ENCODE results near the gene ARHGEF28. TPM values are rescaled to one million over a fixed set of nuclear protein-coding genes. Genes with fewer than 3 reads are reported as not detected.
A peak's percentile ranks its signal among the peaks of the same experiment; 100 is the strongest.

Gene ARHGEF28
- total RNA-seq, 2 donors from 2014 or later, result 2.6 to 3.1 TPM

- intact Hi-C loops (cut with DNase I), result no loop called here
- ATAC-seq (no peak), DNase-seq (no peak)
These were observed 328.4 kb downstream of the ARHGEF28 start for GRCh38 chr5:73954381-73954780.

GRCh38 chr5:73955271-73955846 lies 329.4 kb downstream of the ARHGEF28 start:
- DNase-seq, result no peak
- intact Hi-C loops (cut with DNase I), result no loop called here
- no peak for ATAC-seq

GRCh38 chr5:73957397-73958001 lies 331.5 kb downstream of the ARHGEF28 start:
- ATAC-seq (no peak), DNase-seq (no peak)
- intact Hi-C loops (cut with DNase I), result no loop called here

- DNase-seq, result no peak
- ATAC-seq, result no peak
- intact Hi-C loops (cut with DNase I), result no loop called here
These were observed 332.0 kb downstream of the ARHGEF28 start for GRCh38 chr5:73958037-73958436.

GRCh38 chr5:73960023-73960422 lies 334.0 kb downstream of the ARHGEF28 start:
- ATAC-seq (no peak), DNase-seq (no peak)
- intact Hi-C loops (cut with DNase I), result no loop called here

GRCh38 chr5:73960426-73960825 lies 334.4 kb downstream of the ARHGEF28 start:
- ATAC-seq (no peak), DNase-seq (no peak)
- intact Hi-C loops (cut with DNase I), result no loop called here

GRCh38 chr5:73962801-73963425 lies 336.9 kb downstream of the ARHGEF28 start:
- DNase-seq (no peak), ATAC-seq (peak in 1 of 2 donors; percentile 21)
- intact Hi-C loops (cut with DNase I), result no loop called here

GRCh38 chr5:73964352-73964865 lies 338.4 kb downstream of the ARHGEF28 start:
- ATAC-seq (no peak), DNase-seq (no peak)
- intact Hi-C loops (cut with DNase I), result no loop called here

- DNase-seq (no peak), ATAC-seq (no peak)
- intact Hi-C loops (cut with DNase I), result no loop called here
These were observed 340.5 kb downstream of the ARHGEF28 start for GRCh38 chr5:73966451-73966850.

GRCh38 chr5:73967347-73967746 lies 341.4 kb downstream of the ARHGEF28 start:
- intact Hi-C loops (cut with DNase I), result no loop called here
- DNase-seq, result no peak
- no peak for ATAC-seq

- DNase-seq (no peak), ATAC-seq (no peak)
- intact Hi-C loops (cut with DNase I), result no loop called here
These were observed 342.2 kb downstream of the ARHGEF28 start for GRCh38 chr5:73968246-73968645.

- intact Hi-C loops (cut with DNase I), result no loop called here
- DNase-seq (no peak), ATAC-seq (no peak)
These were observed 342.7 kb downstream of the ARHGEF28 start for GRCh38 chr5:73968729-73969128.

GRCh38 chr5:73969195-73970036 lies 343.4 kb downstream of the ARHGEF28 start:
- no peak for DNase-seq
- intact Hi-C loops (cut with DNase I), result no loop called here
- ATAC-seq, result peak in 1 of 2 donors; percentile 30

GRCh38 chr5:73971326-73971725 lies 345.3 kb downstream of the ARHGEF28 start:
- ATAC-seq, result no peak
- intact Hi-C loops (cut with DNase I), result no loop called here

GRCh38 chr5:73973135-73973534 lies 347.1 kb downstream of the ARHGEF28 start:
- no peak for DNase-seq
- no peak for ATAC-seq
- intact Hi-C loops (cut with DNase I), result no loop called here

More at GRCh38 chr5:73971326-73971725, 345.3 kb downstream of the ARHGEF28 start:
- no peak for DNase-seq

GRCh38 chr5:73974871-73975360 lies 348.9 kb downstream of the ARHGEF28 start:
- intact Hi-C loops (cut with DNase I), result no loop called here
- ATAC-seq (peak; percentile 23 to 61), DNase-seq (no peak)

- no peak for ATAC-seq
- no peak for DNase-seq
- intact Hi-C loops (cut with DNase I), result no loop called here
These were observed 349.8 kb downstream of the ARHGEF28 start for GRCh38 chr5:73975845-73976244.

GRCh38 chr5:73977146-73977545 lies 351.1 kb downstream of the ARHGEF28 start:
- DNase-seq (no peak), ATAC-seq (no peak)
- intact Hi-C loops (cut with DNase I), result no loop called here

GRCh38 chr5:73979321-73979720 lies 353.3 kb downstream of the ARHGEF28 start:
- intact Hi-C loops (cut with DNase I), result no loop called here
- DNase-seq (no peak), ATAC-seq (no peak)

GRCh38 chr5:73981704-73982103 lies 355.7 kb downstream of the ARHGEF28 start:
- intact Hi-C loops (cut with DNase I), result no loop called here
- DNase-seq, result no peak
- ATAC-seq, result no peak
